SK-N-SH treated with all-trans-retinoic acid at 6 μM for 48 hours (cell line): ENCODE results near the gene GNG13.

Source experiments
- BACH2 ChIP-seq: fragments of 250-450 bp; sonication (Bioruptor Pico); IDR thresholded peaks from 2 replicates; pipeline ENCODE4 v1.9.0; 2021; ENCODE audit warnings: mild to moderate bottlenecking, borderline replicate concordance
- ESRRG ChIP-seq: fragments of 250-450 bp; sonication (Bioruptor Pico); IDR thresholded peaks from 2 replicates; pipeline ENCODE4 v1.6.1; 2021; ENCODE audit warnings: mild to moderate bottlenecking
- GLIS3 ChIP-seq: fragments of 250-450 bp; sonication (Bioruptor Pico); IDR thresholded peaks from 2 replicates; pipeline ENCODE4 v1.5.0; 2020; ENCODE audit warnings: mild to moderate bottlenecking, moderate library complexity
- ISL1 ChIP-seq: fragments of 250-450 bp; sonication (Bioruptor Pico); IDR thresholded peaks from 2 replicates; pipeline ENCODE4 v2.1.2; 2022; ENCODE audit warnings: mild to moderate bottlenecking, moderate library complexity
- PATZ1 ChIP-seq: fragments of 250-450 bp; sonication (Bioruptor Pico); IDR thresholded peaks from 2 replicates; pipeline ENCODE4 v1.8.0; 2020; ENCODE audit warnings: mild to moderate bottlenecking, moderate library complexity, borderline replicate concordance
- POU6F1 ChIP-seq: fragments of 250-450 bp; sonication (Bioruptor Pico); IDR thresholded peaks from 2 replicates; pipeline ENCODE4 v1.8.0; 2021; ENCODE audit warnings: low read depth, mild to moderate bottlenecking, moderate library complexity, borderline replicate concordance
- PPARA ChIP-seq: fragments of 250-450 bp; sonication (Bioruptor Pico); IDR thresholded peaks from 2 replicates; pipeline ENCODE4 v1.5.0; 2020; ENCODE audit warnings: mild to moderate bottlenecking, borderline replicate concordance
- RARB ChIP-seq: fragments of 250-450 bp; sonication (Bioruptor Pico); IDR thresholded peaks from 2 replicates; pipeline ENCODE4 v1.8.0; 2021; ENCODE audit warnings: mild to moderate bottlenecking, moderate library complexity
- SNAI2 ChIP-seq: fragments of 250-450 bp; sonication (Bioruptor Pico); IDR thresholded peaks from 2 replicates; pipeline ENCODE4 v1.5.0; 2020; ENCODE audit warnings: mild to moderate bottlenecking, moderate library complexity
- TOX ChIP-seq: fragments of 250-450 bp; sonication (Bioruptor Pico); IDR thresholded peaks from 2 replicates; pipeline ENCODE4 v1.8.0; 2021; ENCODE audit warnings: mild to moderate bottlenecking, moderate library complexity, borderline replicate concordance
- TSHZ2 ChIP-seq: fragments of 250-450 bp; sonication (Bioruptor Pico); IDR thresholded peaks from 2 replicates; pipeline ENCODE4 v1.5.0; 2020; ENCODE audit warnings: mild to moderate bottlenecking, moderate library complexity
- ZFP30 ChIP-seq: fragments of 450-650 bp; formaldehyde crosslinking; IDR thresholded peaks from 2 replicates; pipeline ENCODE4 v1.5.0; 2022; ENCODE audit warnings: mild to moderate bottlenecking, moderate library complexity

- TF ChIP-seq PATZ1 (no peak), PPARA (CRISPR knock-in tag) (no peak), TOX (CRISPR knock-in tag) (no peak), SNAI2 (CRISPR knock-in tag) (no peak), RARB (CRISPR knock-in tag) (no peak), TSHZ2 (no peak), BACH2 (CRISPR knock-in tag) (no peak), GLIS3 (no peak), POU6F1 (CRISPR knock-in tag) (no peak), ISL1 (CRISPR knock-in tag) (no peak), ESRRG (CRISPR knock-in tag) (no peak), ZFP30 (no peak)
Measured at GRCh38 chr16:798666-799065, 1.9 kb downstream of the GNG13 start.
